Measurements from ENCODE around the gene PCDHB12. TPM values are rescaled to one million over a fixed set of nuclear protein-coding genes. Genes with fewer than 3 reads are reported as not detected.
"Not testable (repeated sequence)": the region's sequence is repeated elsewhere in the genome, so short reads cannot be mapped to it uniquely, and the experiment has no call there.

Gene PCDHB12
- total RNA-seq, 1 donor from 2014 or later = 3.0 TPM

- Histone ChIP-seq H3K36me3 (peaks cover 9% of the 10 kb centered on the region), H3K4me2 (peak within 1 kb of the TSS; percentile 76)
- TF ChIP-seq EZH2 (IDR thresholded peaks at IDR 0.05) = no peak
- peak; percentile 89 for TF ChIP-seq CTCF (IDR thresholded peaks at IDR 0.05)
Observed at GRCh38 chr5:141192110-141192725, 16.3 kb upstream of the PCDHB12 start, which contains the start of gene PCDHB10. PCDHB10 (plus strand) TSS chr5:141192353; CDS start chr5:141192553, 200 bp downstream.

GRCh38 chr5:141194332-141194731 is 14.2 kb upstream of the PCDHB12 start:
- not testable (repeated sequence) for H3K9ac ChIP-seq; H2AFZ ChIP-seq (replicated peaks); H3F3A ChIP-seq (ENCODE audit: low read depth); H3K27ac Mint-ChIP-seq; H4K20me1 ChIP-seq (ENCODE audit: low read depth); DNase-seq (ENCODE audit: low spot score); H3K4me1 Mint-ChIP-seq; H3K27me3 Mint-ChIP-seq (ENCODE audit: insufficient read depth, low read depth); H3K4me3 Mint-ChIP-seq; H3K4me3 ChIP-seq; H3K79me2 ChIP-seq (ENCODE audit: low read depth); H3K4me2 ChIP-seq; H3K27me3 ChIP-seq; H3K27ac ChIP-seq; H3K4me1 ChIP-seq
- H3K9me3 Mint-ChIP-seq = peaks cover 58% of the 10 kb centered on the region
- H3K36me3 ChIP-seq = peaks cover 14% of the 10 kb centered on the region
- peaks cover 22% of the 10 kb centered on the region for H3K9me3 ChIP-seq (ENCODE audit: low read depth)
- H3K36me3 Mint-ChIP-seq = peaks cover 13% of the 10 kb centered on the region

More at GRCh38 chr5:141192110-141192725, 16.3 kb upstream of the PCDHB12 start, which contains the start of gene PCDHB10:
- H3K27me3 ChIP-seq = no peaks in the 10 kb centered on the region
- no peak within 1 kb of the TSS for H3K9ac ChIP-seq
- H3K27me3 Mint-ChIP-seq (ENCODE audit: insufficient read depth, low read depth) = peaks cover 6% of the 10 kb centered on the region
- peak; percentile 80 for DNase-seq (ENCODE audit: low spot score)
- H3K36me3 Mint-ChIP-seq = peaks cover 17% of the 10 kb centered on the region
- H3K27ac ChIP-seq = no peak within 1 kb of the TSS
- H3K4me3 ChIP-seq = peak within 1 kb of the TSS; percentile 43
- H3K4me1 Mint-ChIP-seq = no peaks in the 10 kb centered on the region
- H3K4me3 Mint-ChIP-seq = peak within 1 kb of the TSS; percentile 69
- H3K9me3 ChIP-seq (ENCODE audit: low read depth) = peaks cover 22% of the 10 kb centered on the region
- no peaks in the 10 kb centered on the region for H4K20me1 ChIP-seq (ENCODE audit: low read depth)
- peaks cover 6% of the 10 kb centered on the region for H3F3A ChIP-seq (ENCODE audit: low read depth)
- no peaks in the 10 kb centered on the region for H3K4me1 ChIP-seq
- peaks cover 57% of the 10 kb centered on the region for H3K9me3 Mint-ChIP-seq
- no peak within 1 kb of the TSS for H3K27ac Mint-ChIP-seq
- H2AFZ ChIP-seq (replicated peaks) = peak within 1 kb of the TSS; percentile 94
- H3K79me2 ChIP-seq (ENCODE audit: low read depth) = no peaks in the 10 kb centered on the region

GRCh38 chr5:141196363-141196762 is 12.2 kb upstream of the PCDHB12 start:
- Histone ChIP-seq H3K9me3 (ENCODE audit: low read depth) (peaks cover 22% of the 10 kb centered on the region), H3K4me1 (no peaks in the 10 kb centered on the region)
- no peaks in the 10 kb centered on the region for H3K4me1 Mint-ChIP-seq

More at GRCh38 chr5:141196363-141196762, 12.2 kb upstream of the PCDHB12 start:
- no peak for DNase-seq (ENCODE audit: low spot score)
- Mint-ChIP-seq H3K4me3 (no peak overlapping the region), H3K36me3 (peaks cover 18% of the 10 kb centered on the region), H3K27me3 (ENCODE audit: insufficient read depth, low read depth) (peaks cover 8% of the 10 kb centered on the region), H3K27ac (no peak overlapping the region), H3K9me3 (peaks cover 62% of the 10 kb centered on the region)
- Histone ChIP-seq H2AFZ (replicated peaks) (no peak overlapping the region), H3K4me3 (no peak overlapping the region), H3K36me3 (peaks cover 11% of the 10 kb centered on the region), H3F3A (ENCODE audit: low read depth) (peaks cover 6% of the 10 kb centered on the region), H4K20me1 (ENCODE audit: low read depth) (no peaks in the 10 kb centered on the region), H3K27me3 (peaks cover 17% of the 10 kb centered on the region), H3K27ac (no peak overlapping the region), H3K9ac (no peak overlapping the region), H3K4me2 (no peak overlapping the region), H3K79me2 (ENCODE audit: low read depth) (no peaks in the 10 kb centered on the region)
- TF ChIP-seq EZH2 (IDR thresholded peaks at IDR 0.05) (no peak), CTCF (IDR thresholded peaks at IDR 0.05) (no peak), EZH2phosphoT487 (IDR thresholded peaks at IDR 0.05) (no peak)
